Tibial nerve (tissue), 4 donors: ENCODE measurements around the gene PSKH1.

Experiments
- CTCF ChIP-seq, 5 experiments: fragments of 200-600 bp in 3 of 5; fragments of 450-650 bp in 2 of 5; sonication (generic) in 3 of 5; IDR thresholded peaks; one replicate each; pipeline ENCODE4 v1.5.1; 2016 to 2019; ENCODE audit warnings: antibody characterized with exemption in 5 of 5, mild to moderate bottlenecking in 3 of 5, moderate library complexity in 2 of 5
- EP300 ChIP-seq, 2 donors: sonication (generic); formaldehyde crosslinking; IDR thresholded peaks; one replicate each; pipeline ENCODE4 v1.6.1; 2017; ENCODE audit warnings: antibody characterized with exemption in 2 of 2, mild to moderate bottlenecking in 1 of 2
- POLR2A ChIP-seq, 2 donors: fragments of 450-650 bp; IDR thresholded peaks; one replicate each; pipeline ENCODE4 v1.6.1; 2017; ENCODE audit warnings: antibody characterized with exemption in 2 of 2, mild to moderate bottlenecking in 2 of 2, moderate library complexity in 2 of 2

GRCh38 chr16:67946966-67947558 lies 54.0 kb downstream of the PSKH1 start:
- TF ChIP-seq CTCF (IDR thresholded peaks at IDR 0.05) (no peak), POLR2A (IDR thresholded peaks at IDR 0.05) (no peak), EP300 (IDR thresholded peaks at IDR 0.05) (no peak)
